COLO668 (cell line): Measurements from ENCODE around the gene ZNF669.
"Not testable (repeated sequence)": the region's sequence is repeated elsewhere in the genome, so short reads cannot be mapped to it uniquely, and the experiment has no call there.

Experiments
- DNase-seq: peaks from one replicate; lab custom pipeline; 2025; ENCODE audit not compliant: unreplicated experiment; lab: John Stamatoyannopoulos, UW

ZNF669 gene

DNA sequence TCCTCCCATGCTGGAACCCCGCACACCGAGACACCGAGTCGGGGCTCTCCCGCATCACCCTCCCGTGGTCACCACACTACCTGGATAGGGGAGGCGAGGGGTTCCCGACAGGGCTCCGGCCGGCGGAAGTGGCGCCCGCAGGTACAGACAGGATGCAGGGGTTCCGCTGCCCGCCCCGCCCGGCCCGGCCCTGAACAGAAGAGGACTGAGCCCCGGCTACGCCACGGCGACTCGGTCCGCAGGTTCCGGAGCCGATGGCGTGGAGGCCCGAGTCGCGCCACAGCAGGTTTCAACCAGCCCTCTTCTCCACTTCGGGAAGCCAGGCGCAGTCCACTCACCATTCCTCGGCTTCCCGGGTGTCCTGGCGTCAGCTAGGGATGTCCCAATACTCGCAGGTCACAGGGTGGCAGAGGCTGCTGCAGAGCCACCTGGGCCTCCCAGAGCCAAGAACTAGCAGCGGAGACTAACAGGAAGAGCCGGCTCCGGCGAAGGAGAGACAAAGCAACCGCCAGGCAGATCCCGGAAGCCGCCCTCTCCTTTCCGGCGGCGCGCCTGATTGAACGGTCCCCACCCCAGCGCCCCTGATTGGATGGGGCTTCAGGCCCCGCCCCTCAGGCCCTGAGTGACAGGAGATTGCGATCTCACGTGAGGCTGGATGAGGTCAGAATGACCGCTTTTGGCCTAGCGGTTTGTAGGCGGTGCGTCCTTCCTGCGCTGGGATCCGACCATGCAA lies at the start of gene ZNF669:
ZNF669 (minus strand) TSS at position 498 of the 733 bp plus-strand sequence; CDS start at position 341, 157 bp downstream.
- peak; percentile 99 for DNase-seq

DNA sequence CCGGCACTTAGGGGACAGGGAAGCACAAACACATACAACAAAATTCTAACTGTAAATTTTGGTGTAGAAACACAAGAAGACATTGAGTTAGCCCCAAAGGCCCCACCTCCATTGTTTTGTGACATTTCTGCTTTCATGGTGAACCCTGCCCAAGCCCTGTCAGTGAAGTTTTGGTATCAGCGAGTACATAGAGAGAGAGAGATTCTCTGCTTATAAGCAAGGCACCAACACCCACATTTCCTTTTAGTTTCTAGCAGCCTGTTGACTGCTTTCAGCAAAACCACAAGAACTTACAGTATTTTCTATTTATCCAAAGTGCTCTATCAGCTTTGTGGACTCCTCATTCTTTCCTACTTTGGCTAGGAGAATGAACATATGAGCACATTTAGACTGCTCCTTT lies 43.6 kb upstream of the ZNF669 start:
- DNase-seq, result no peak

DNA sequence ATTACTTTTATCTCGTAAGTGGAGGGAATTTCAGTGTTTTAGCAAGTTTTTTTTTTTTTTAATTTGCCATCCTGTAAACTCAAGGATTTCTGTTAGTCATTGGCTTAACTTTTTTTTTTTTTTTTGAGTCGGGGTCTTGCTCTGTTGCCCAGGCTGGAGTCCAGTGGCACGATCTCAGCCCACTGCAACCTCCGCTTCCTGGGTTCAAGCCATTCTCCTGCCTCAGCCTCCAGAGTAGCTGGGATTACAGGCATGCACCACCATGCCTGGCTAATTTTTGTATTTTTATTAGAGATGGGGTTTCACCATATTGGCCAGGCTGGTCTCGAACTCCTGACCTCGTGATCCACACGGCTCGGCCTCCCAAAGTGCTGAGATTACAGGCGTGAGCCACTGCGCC lies 43.0 kb upstream of the ZNF669 start:
- not testable (repeated sequence) for DNase-seq

DNA sequence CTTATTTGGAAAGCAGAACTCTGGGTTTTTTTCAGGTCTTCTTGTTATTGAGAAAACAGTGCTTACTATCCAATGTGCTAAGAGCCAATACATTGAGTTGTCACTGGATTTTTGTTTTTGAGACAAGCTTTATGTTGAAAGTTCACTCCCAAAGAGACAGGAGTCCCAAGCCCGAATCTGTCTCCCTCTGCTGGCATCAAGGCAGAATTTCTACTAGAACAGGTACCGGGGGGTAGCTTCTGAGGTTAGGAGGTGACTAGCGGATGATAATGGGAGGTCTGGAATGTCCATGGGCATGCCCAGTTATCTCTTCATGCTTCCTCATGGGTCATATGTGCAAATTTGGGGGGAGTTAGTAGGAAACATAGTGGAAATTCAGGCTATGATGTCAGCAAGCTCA lies 42.5 kb upstream of the ZNF669 start:
- no peak for DNase-seq

DNA sequence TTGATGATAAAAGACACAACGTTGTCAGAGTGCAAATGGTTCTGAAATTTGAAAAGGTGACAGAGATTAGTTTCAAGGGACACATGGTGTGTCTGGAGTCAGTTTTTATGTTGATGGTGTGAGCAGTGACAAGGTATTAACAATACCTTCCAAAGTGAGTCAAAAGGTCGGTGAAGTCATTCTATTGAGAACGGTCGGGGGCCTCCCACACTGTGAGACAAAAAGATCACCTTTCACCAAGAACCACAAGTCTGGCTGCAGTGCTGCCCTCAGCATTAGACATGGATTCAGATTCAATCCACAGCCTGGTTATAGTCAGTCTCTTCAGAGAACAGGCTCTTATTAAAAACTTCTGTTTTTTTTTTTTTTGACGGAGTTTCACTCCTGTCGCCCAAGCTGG lies 41.1 kb upstream of the ZNF669 start:
- DNase-seq, result no peak

DNA sequence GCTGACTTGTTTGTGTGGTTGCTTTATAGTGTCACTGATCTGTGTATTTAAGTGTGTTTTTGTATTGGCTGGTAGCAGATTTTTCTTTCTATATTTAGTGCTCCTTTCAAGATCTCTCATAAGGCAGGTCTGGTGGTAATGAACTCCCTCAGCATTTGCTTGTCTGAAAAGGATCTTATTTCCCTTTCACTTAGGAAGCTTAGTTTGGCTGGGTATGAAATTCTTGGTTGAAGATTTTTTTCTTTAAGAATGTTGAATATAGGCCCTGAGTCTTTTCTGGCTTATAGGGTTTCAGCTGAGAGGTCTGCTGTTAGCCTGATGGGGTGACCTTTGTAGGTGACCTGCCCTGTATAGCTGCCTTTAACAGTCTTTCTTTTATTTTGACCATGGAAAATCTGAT lies 35.4 kb upstream of the ZNF669 start:
- not testable (repeated sequence) for DNase-seq

DNA sequence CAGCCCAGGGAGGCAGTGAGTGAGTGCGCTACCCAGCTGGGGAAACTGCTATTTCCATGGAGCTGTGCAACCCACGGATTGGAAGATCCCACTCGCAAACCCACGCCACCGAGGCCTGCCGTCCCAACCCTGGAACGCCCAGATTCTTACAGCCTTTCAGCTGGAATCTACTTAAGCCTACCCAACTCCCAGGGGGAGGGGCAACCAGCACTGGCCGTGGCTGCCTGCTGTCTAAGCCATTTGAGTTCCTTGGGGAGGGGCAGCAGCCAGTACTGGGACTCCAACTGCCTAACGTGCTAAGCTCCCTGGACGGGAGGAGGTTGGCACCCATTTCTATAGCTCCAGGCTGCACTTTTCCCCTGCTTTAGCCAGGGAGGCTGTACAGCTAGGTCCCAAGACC lies 27.1 kb upstream of the ZNF669 start:
- no peak for DNase-seq

DNA sequence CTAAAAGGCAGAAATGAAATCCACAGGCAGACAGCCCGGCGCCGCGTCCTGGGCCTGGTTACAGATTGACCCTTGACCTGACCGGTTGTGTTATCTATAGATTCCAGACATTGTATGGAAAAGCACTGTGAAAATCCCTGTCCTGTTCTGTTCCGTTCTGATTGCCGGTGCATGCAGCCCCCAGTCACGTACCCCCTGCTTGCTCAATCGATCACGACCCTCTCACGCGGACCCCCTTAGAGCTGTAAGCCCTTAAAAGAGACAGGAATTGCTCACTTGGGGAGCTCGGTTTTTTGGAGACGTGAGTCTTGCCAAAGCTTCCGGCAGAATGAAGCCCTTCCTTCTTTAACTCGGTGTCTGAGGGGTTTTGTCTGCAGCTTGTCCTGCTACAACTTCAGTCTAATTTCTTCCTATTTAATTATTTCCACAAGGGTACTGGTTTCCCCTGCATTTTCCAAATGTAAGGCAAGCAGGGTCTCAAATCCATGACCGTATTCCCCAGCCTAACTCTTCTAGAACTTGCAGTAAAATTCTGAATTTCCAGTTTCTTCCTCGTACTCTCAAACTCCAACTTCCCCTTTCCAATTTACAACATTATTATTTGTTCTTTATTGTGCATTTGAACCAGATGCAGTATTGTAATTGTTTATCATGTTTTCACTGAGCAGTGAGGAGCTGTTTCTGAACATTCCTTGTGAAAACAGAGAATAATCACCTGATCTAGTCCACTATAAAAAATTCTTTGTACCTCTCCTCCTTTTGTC lies 23.5 kb upstream of the ZNF669 start:
- DNase-seq, result not testable (repeated sequence)

DNA sequence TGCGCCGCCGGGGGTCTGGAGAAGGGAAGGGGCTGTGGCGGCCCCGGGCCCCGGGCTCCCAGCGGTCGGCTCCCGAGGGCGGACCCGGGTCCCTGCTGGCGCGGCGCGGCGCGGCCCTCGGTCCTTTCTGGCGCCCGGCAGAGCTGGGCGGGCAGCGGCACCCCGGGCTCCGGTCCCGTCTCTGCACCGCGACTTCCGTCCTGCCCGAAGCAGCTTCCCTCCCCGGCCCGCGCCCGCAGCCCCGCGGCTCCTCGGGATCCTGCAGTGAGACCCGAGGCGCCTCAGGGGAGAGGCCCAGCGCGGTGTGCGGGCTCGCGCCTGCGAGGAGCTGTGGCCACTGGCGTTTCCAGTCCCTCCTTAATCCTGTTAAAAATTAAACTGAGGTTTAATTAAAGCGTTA lies 22.4 kb upstream of the ZNF669 start:
- not testable (repeated sequence) for DNase-seq

DNA sequence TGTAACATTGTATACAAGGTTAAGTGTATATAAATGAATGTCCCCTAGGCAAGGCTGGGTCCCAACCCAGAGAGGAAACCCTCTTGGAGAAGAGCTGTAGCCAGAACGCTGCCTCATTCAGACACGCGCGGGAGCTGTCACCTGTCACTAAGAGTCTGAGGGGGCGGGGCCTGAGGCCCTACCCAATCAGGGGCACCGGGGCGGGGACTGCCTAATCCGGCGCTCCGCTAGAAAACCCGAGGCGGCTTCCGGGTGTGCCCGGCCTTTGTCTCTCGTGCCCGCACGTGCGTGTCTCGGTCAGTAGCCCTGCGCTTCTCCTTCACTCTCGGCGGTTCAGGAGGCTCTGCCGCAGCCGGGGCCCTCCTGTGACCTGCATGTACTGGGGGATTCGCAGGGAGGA lies 22.0 kb upstream of the ZNF669 start:
- not testable (repeated sequence) for DNase-seq

DNA sequence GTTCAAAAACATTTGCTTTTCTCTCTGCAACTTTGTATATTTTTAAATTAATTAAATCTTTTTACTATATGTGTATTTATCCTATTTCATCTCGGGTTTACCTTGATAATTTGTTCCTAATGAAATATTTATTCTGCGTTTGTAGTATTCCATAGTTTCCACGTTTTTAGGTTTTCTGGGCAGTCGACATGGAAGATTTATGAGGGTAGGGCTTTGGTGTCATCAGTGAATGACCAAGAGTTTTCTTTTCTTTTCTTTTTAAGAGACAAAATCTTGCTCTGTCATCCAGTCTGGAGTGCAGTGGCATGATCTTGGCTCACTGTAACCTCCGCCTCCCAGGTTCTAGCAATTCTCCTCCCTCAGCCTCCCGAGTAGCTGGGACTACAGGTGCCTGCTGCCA lies 17.2 kb upstream of the ZNF669 start:
- no peak for DNase-seq

DNA sequence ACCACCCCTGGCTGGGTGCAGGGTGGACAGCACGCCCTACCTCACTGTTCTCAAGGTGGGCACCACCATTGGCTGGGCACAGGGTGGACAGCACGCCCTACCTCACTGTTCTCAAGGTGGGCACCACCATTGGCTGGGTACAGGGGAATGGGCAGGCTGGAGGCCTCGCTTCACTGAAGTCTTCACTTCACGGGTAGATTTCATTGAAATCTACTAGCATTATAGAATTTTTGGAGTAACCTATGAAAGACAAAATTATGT lies 16.2 kb upstream of the ZNF669 start:
- DNase-seq, result not testable (repeated sequence)

DNA sequence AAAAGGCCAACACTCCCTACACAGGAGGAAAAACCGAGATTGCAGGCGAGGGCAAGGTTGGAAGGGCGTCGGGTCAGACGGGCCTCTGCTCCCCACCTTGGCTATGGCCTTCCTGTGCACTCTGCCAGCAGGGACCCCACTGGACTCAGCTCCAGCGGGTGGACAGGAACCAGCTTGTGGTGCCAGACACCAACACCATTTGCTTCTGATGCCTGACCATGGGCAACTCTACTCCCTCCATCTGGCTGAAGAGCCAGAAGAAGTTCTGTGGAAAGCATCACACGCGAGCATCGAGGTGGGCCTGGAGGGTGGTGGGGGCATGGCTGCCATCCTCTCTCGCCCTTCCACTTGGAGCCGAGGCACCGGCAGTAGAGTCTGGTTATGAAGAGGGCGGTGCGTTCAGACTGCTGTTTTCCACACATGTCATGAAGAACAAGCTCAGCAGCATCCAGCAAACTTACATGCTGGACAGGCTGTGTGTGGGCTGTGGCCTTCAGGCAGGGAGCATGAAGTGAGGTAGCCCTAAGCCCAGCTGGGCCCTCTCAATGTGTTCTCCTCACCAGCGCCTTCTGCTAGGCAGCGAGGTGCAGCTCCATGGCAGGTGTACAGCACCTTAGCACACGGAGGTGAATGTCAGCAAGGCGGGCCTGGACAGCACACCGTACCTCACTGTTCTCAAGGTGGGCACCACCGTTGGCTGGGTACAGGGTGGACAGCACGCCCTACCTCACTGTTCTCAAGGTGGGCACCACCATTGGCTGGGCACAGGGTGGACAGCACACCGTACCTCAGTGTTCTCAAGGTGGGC lies 15.6 kb upstream of the ZNF669 start:
- DNase-seq, result no peak

DNA sequence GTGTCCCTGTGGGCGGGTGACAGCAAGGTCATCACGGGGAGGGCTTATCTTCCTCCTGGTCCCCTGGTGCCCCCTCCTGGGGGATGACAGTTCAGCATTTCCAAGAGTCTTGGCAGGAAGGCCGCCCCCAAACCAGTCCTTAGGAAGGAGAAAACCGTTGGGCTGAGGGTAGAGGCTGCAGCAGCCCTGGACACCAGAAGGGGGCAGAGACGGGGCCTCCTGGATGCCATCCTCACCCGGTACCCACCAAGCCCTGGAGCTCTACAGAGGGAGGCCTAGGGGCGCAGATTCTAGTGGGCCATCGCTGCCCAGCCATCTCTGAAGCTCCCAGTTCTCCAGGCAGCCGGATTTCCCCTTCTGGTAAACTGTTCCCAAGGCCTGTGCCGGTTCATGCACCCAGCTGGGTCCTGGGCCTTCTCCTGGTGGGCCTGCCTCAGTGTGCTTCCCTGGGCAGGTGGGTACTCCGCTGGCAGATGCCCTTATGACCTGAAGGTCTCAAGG lies 14.8 kb upstream of the ZNF669 start:
- peak; percentile 63 for DNase-seq

DNA sequence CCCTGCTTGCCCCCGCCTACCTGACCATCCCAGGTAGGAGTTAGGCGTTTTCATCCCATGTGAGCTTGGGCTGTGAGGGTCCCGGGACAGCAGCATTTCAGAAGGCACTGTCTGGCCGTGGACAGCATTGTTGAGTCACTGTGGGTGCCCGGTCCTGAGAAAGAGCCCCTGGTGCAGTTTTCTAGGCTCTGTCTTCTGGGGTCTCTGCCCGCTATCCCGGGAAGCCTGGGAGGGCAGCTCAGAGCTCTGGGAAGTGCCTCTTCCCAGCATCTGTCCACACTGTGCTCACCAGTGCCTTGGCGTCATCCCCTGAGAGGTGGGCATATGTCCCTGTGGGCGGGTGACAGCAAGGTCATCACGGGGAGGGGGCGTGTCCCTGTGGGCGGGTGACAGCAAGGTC lies 11.4 kb upstream of the ZNF669 start:
- DNase-seq, result no peak

DNA sequence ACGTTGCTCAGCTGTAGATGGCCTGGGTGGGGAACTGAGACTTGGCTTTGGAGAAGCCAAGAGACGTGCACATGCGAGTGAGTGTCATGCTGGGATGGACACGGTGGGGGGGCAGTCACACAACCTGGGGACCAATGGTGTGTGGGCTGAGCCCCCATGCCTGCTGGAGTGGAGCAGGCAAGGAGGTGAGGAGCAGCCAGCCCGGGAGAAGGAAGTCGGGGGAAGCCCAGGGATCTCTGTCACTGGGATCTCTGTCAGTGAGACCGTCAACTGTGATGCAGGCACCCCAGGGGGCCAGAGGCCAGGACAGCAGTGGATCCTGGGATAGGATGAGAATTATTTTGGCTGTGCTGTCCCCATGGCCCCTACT lies 11.0 kb upstream of the ZNF669 start:
- DNase-seq, result no peak

DNA sequence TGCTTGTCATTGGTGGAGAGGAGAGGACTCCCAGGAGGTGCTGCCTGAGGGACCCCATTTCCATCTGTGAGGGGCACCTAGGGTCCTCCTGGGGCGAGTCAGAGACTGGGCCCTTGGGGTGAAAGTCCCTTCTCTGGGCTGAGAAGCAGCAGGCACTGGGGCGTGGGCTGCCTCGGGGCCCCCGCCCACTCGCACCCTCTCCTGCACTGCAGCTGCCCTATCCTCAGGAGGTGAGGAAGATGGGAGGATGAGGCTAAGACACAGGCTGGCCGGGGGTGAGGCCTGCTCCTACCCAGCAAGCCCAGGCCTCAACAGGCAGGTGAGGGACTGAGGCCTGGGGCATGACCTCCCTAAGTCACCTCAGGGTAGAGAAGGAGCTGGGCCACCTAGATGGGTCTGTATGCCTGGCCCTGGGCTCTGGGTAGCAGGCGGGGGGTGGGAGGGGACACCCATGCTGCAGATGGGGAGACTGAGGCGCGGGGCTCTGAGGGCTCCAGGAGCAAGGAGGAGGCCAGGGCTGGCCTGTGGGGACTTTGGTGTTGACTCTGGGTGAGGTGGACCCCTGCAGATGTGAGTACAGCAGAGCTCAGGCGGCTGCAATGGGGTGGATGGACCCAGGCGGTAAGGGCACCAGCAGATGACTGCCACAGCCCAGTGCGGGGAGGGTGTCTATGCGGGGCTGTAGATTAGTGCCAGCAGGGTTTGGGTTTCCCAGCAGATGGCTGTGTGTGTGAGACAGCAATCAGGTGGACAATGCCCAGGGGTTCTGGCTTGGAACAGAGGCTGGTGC lies 10.4 kb upstream of the ZNF669 start:
- DNase-seq, result no peak

DNA sequence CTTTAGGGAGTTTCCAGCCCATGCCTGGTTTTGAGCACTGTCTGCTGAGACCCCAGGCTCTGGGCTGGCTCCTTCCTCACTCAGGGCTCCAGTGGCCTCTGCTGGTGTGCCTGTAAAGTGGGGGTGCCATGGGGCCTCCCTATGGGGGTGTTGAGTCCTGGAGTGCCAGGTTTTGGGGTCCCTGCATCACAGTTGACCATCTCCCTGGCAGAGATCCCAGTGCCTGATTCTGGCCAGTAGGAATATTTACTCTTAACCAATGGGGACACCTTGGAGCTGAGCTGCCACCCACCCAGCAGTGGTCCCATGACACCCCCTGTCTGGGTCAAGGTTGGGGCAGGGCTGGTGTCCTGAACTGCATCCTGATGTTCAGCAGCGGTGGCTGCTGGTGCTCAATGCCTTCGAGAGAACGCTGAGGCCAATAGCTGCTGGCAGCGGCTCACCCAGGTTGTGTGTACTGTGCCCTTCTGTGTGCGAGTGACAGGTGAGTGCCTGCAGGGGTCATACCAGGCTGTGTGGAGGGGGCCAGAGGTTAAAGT lies 9.6 kb upstream of the ZNF669 start:
- DNase-seq, result no peak

DNA sequence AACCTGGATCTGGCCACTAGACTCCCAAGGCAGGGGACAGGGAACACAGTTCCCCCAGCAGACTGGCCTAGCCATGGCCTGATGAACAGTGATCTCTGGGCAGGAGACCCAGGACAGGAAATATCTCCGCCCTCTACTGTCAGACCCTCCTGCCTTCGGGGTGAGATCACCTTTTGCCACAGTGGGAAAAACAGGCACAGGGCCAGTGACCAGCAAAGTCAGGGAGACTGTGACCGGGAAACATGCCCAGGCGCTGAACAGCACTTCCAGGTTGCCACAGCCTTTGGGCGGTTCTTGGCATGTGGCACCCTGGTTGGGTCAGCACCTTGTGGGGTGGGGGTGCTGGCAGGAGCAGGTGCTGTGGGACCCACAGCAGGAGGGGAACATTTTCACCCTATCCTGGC lies 8.9 kb upstream of the ZNF669 start:
- no peak for DNase-seq

DNA sequence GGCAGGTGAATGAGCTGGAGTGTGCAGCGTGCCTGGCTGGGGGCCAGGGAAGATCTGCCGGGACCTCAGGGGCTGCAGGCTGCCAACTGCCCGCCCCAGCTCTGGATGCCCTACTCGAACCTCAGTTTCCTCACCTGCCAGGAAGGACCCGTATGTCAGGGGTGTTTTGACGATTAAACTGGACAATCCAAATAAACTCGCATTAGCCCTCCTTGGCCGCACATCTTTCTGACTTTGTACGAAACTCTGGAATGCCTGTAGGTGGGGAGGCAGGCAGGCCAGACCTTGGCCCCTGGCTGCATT lies 8.3 kb upstream of the ZNF669 start:
- DNase-seq, result no peak
